RPMI7951 (cell line): ENCODE data around the gene HOXB2. TPM values are rescaled to one million over a fixed set of nuclear protein-coding genes. Genes with fewer than 3 reads are reported as not detected.

Experiments
- total RNA-seq: library from RNA; depleted of rRNA; stranded (reverse); fragments of >200 nt; shearing (Covaris generic); gene quantifications from 2 replicates; pipeline ENCODE4 v1.2.3, GENCODE V29; 2014; rRNA removed

The HOXB2 gene
- total RNA-seq, 1 experiment from 2014 or later: 11.9 TPM

Other genes starting within 250 kb of the HOXB2 start
- 0.49 TPM in 1 of 2 replicates, not detected in the other for gene SKAP1, start 114.9 kb downstream of the HOXB2 start, total RNA-seq
- gene HOXB1, start 14.1 kb downstream of the HOXB2 start, total RNA-seq: not detected in 2 replicates
- gene HOXB4, start 33.2 kb upstream of the HOXB2 start, total RNA-seq: 1.6 and 1.7 TPM in 2 replicates
- gene HOXB3, start 45.1 kb upstream of the HOXB2 start, total RNA-seq: 3.2 and 7.9 TPM in 2 replicates
- 0.10 and 0.24 TPM in 2 replicates for gene HOXB5, start 48.7 kb upstream of the HOXB2 start, total RNA-seq
- gene HOXB6, start 59.9 kb upstream of the HOXB2 start, total RNA-seq: 4.8 and 7.3 TPM in 2 replicates
- gene HOXB7, start 65.9 kb upstream of the HOXB2 start, total RNA-seq: 24.9 and 26.1 TPM in 2 replicates
- 0.24 and 0.49 TPM in 2 replicates for gene HOXB8, start 70.2 kb upstream of the HOXB2 start, total RNA-seq
- 2.3 and 4.1 TPM in 2 replicates for gene HOXB9, start 81.2 kb upstream of the HOXB2 start, total RNA-seq
- gene PRAC1, start 177.4 kb upstream of the HOXB2 start, total RNA-seq: not detected in 2 replicates
- 2.4 and 6.1 TPM in 2 replicates for gene PRAC2, start 178.1 kb upstream of the HOXB2 start, total RNA-seq
- 4.7 and 5.4 TPM in 2 replicates for gene HOXB13, start 183.6 kb upstream of the HOXB2 start, total RNA-seq